Adrenal gland (tissue), 5 donors: ENCODE data around the gene GRAP.

Source experiments
- CTCF ChIP-seq, 6 experiments: fragments of 450-650 bp in 4 of 6; fragments of 200-600 bp in 2 of 6; sonication (generic) in 1 of 6; IDR thresholded peaks; 1 replicate in 5 of 6; 2 replicates in 1 of 6; pipeline versions ENCODE4 v1.5.1 to v1.8.0; 2016 to 2021; ENCODE audit warnings: antibody characterized with exemption in 6 of 6, mild to moderate bottlenecking in 2 of 6, moderate library complexity in 1 of 6
- POLR2A ChIP-seq, 2 donors: fragments of 450-650 bp; IDR thresholded peaks; one replicate each; pipeline ENCODE4 v1.6.1; 2017; ENCODE audit warnings: antibody characterized with exemption in 2 of 2, mild to moderate bottlenecking in 2 of 2, moderate library complexity in 1 of 2
- donor health status: DM: no; HTN: no; CAD: no.

GRCh38 chr17:18987230-18987610 is 59.5 kb downstream of the GRAP start:
- TF ChIP-seq CTCF (IDR thresholded peaks at IDR 0.05) (no peak), POLR2A (IDR thresholded peaks at IDR 0.05) (no peak)
